ENCODE data around the gene NEU4. TPM values are rescaled to one million over a fixed set of nuclear protein-coding genes. Genes with fewer than 3 reads are reported as not detected.

Gene NEU4
- total RNA-seq, 1 experiment from 2014 or later = 2.2 TPM

- TF ChIP-seq ZNF425 (CRISPR knock-in tag; conservative IDR thresholded peaks at IDR 0.05) (no peak), ZNF317 (CRISPR knock-in tag; IDR thresholded peaks at IDR 0.05; ENCODE audit: borderline replicate concordance, low read depth) (no peak), ATF1 (CRISPR knock-in tag; IDR thresholded peaks at IDR 0.05) (no peak), ETV6 (CRISPR knock-in tag; IDR thresholded peaks at IDR 0.05) (no peak), RELA (CRISPR knock-in tag; IDR thresholded peaks at IDR 0.05; ENCODE audit: borderline replicate concordance) (no peak), NR2C2 (CRISPR knock-in tag; IDR thresholded peaks at IDR 0.05) (no peak), PRDM15 (CRISPR knock-in tag; IDR thresholded peaks at IDR 0.05) (no peak), GRHL2 (CRISPR knock-in tag; IDR thresholded peaks at IDR 0.05; ENCODE audit: insufficient replicate concordance, severe bottlenecking) (no peak)
Measured at GRCh38 chr2:241842620-241843211, 33.7 kb downstream of the NEU4 start (continued).

GRCh38 chr2:241843321-241844065, 34.5 kb downstream of the NEU4 start:
- DNase-seq (ENCODE audit: low spot score) = no peak
- Mint-ChIP-seq H3K36me3 (no peaks in the 10 kb centered on the region), H3K27me3 (ENCODE audit: low read depth) (peaks cover 38% of the 10 kb centered on the region), H3K4me1 (peaks cover 19% of the 10 kb centered on the region), H3K9me3 (no peaks in the 10 kb centered on the region), H3K4me3 (peak overlapping the region; percentile 41), H3K27ac (no peak overlapping the region)
- CTCF ChIA-PET = interaction anchor here (0.7 to 1.3 kb wide), 3 partner anchors 17 to 436 kb away, joined by 3 to 4 read pairs (median 4); no protein-coding TSS in a partner anchor
- POLR2A ChIA-PET = no interaction called here
- ATAC-seq = no peak
- no peak for TF ChIP-seq E2F4 (CRISPR knock-in tag; IDR thresholded peaks at IDR 0.05; ENCODE audit: borderline replicate concordance, low read depth)
- TF ChIP-seq NR3C1 (CRISPR knock-in tag; conservative IDR thresholded peaks at IDR 0.05; ENCODE audit: low read depth) = no peak
- TF ChIP-seq ZNF219 (CRISPR knock-in tag; IDR thresholded peaks at IDR 0.05; ENCODE audit: borderline replicate concordance) = no peak
- TF ChIP-seq RELA (CRISPR knock-in tag; IDR thresholded peaks at IDR 0.05; ENCODE audit: borderline replicate concordance) = no peak
- TF ChIP-seq SMAD4 (CRISPR knock-in tag; IDR thresholded peaks at IDR 0.05) = no peak
- TF ChIP-seq PRRX2 (CRISPR knock-in tag; IDR thresholded peaks at IDR 0.05) = no peak
- TF ChIP-seq PRDM15 (CRISPR knock-in tag; IDR thresholded peaks at IDR 0.05) = no peak
- no peak for TF ChIP-seq AFF4 (CRISPR knock-in tag; IDR thresholded peaks at IDR 0.05; ENCODE audit: borderline replicate concordance)
- no peak for TF ChIP-seq CBFB (CRISPR knock-in tag; IDR thresholded peaks at IDR 0.05; ENCODE audit: low read depth)
- TF ChIP-seq IRF2 (CRISPR knock-in tag; IDR thresholded peaks at IDR 0.05; ENCODE audit: borderline replicate concordance, low read depth) = no peak
